22Rv1 (cell line): ENCODE data around the gene TRIM3.

Experiments used
- H3K27ac ChIP-seq: fragments of 450-650 bp; 2 replicates; pipeline ENCODE4 v1.5.1; 2017
- CTCF ChIP-seq: fragments of 450-650 bp; IDR thresholded peaks from 2 replicates; pipeline ENCODE4 v1.5.1; 2017; ENCODE audit warnings: mild to moderate bottlenecking
- ZFX ChIP-seq: fragments of 450-650 bp; IDR thresholded peaks from 2 replicates; pipeline ENCODE4 v1.6.1; 2017; ENCODE audit warnings: antibody characterized with exemption, borderline replicate concordance

TRIM3 gene

GRCh38 chr11:6401464-6401863 lies 72.3 kb downstream of the TRIM3 start:
- no peak overlapping the region for H3K27ac ChIP-seq
- no peak for TF ChIP-seq CTCF
- no peak for TF ChIP-seq ZFX

DNA sequence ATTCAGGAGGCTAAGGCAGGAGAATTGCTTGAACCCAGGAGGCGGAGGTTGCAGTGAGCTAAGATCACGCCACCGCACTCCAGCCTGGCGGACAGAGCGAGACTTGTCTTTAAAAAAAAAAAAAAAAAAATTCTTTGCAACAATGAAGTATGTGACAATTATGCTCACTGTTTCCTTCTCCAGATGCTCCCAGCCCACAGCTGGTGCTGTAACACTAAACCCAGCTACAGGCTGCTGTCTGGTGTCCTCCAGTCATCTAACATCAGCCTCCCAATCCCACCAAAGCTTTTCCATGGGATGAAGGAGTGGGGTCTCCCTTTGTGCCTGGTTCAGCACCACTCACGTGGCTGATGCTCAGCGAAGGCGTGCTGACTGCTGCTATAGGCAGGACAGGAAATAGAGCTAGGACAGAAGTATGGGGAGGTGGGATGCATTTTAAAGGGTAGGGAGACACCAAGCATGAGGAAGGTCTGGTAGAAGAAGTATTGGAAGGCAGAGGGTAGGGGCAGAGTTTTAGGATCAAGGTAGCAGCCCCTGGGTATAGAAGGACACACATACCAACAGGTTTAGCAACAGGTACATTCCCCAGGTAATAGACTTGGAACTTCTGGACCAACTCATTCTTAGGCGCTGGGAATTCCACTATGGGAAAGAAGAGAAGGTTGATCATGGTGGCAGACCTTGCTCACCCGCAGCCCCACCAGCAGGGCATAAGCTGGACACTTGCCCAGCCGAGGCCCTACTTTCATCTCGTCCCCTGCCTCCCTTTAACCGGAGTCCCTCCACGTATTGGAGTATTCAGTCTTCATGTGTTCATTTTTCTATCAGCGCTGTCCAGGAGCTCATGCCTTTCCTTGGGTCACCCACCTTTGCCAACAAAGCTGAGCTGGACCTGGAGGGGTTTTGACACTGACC lies 73.1 kb downstream of the TRIM3 start:
- TF ChIP-seq ZFX, result no peak
- no peak for TF ChIP-seq CTCF

More for the DNA sequence above, 73.1 kb downstream of the TRIM3 start:
- H3K27ac ChIP-seq, result no peak overlapping the region
